Naive thymus-derived CD4-positive, alpha-beta T cell (primary cell): ENCODE results near the gene CABLES2. TPM values are rescaled to one million over a fixed set of nuclear protein-coding genes. Genes with fewer than 3 reads are reported as not detected.

Experiments
- ATAC-seq: fragments of 150-1000 bp; cut with Tn5 transposase; 2 replicates; pipeline ENCODE4 v1.10.0; 2021; ENCODE audit warnings: mild to moderate bottlenecking, moderate library complexity
- CTCF ChIA-PET: fragments of 350-600 bp; sonication (Branson Sonifier 250); formaldehyde crosslinking; loops from one replicate; lab custom pipeline; 2021; ENCODE audit warnings: antibody characterized with exemption; lab: Charles Lee
- POLR2A ChIA-PET: fragments of 350-600 bp; sonication (Branson Sonifier 250); formaldehyde crosslinking; loops from one replicate; lab custom pipeline; 2021; ENCODE audit warnings: antibody characterized with exemption, inconsistent platforms; lab: Charles Lee
- DNase-seq, 9 donors: peaks; one replicate each; pipeline versions ENCODE4 v3.0.0 to v3.0.0-alpha.2; 2020 to 2022; ENCODE audit warnings: mixed read lengths in 1 of 9
- H3K27ac ChIP-seq: one replicate; pipeline ENCODE4 v1.7.0; 2013; ENCODE audit warnings: mild to moderate bottlenecking, low read depth, low read length, moderate library complexity
- H3K27me3 ChIP-seq, 2 donors: one replicate each; pipeline ENCODE4 v1.7.0; 2013; ENCODE audit warnings: low read length in 2 of 2, mild to moderate bottlenecking in 2 of 2, moderate library complexity in 2 of 2; ENCODE audit not compliant: control insufficient read depth in 2 of 2, insufficient read depth in 2 of 2
- H3K36me3 ChIP-seq, 3 experiments: 1 replicate in 2 of 3; 2 replicates in 1 of 3; pipeline ENCODE4 v1.7.0; 2013; ENCODE audit warnings: low read length in 3 of 3, mild to moderate bottlenecking in 3 of 3, moderate library complexity in 1 of 3; ENCODE audit not compliant: insufficient read depth in 3 of 3, control insufficient read depth in 2 of 3
- H3K4me1 ChIP-seq, 2 donors: one replicate each; pipeline ENCODE4 v1.7.0; 2013; ENCODE audit warnings: low read length in 2 of 2, mild to moderate bottlenecking in 2 of 2, moderate library complexity in 1 of 2; ENCODE audit not compliant: control insufficient read depth in 2 of 2, insufficient read depth in 2 of 2
- H3K4me3 ChIP-seq: 2 replicates; pipeline ENCODE4 v1.7.0; 2013; ENCODE audit warnings: mild to moderate bottlenecking, low read length
- H3K9me3 ChIP-seq, 3 experiments: 1 replicate in 2 of 3; 2 replicates in 1 of 3; pipeline ENCODE4 v1.7.0; 2013; ENCODE audit warnings: low read length in 3 of 3; ENCODE audit not compliant: control insufficient read depth in 2 of 3
- H3K27ac Mint-ChIP-seq, 9 donors: one replicate each; pipeline ENCODE4 v1.8.0; 2020 to 2022; ENCODE audit warnings: mixed read lengths in 9 of 9, mild to moderate bottlenecking in 8 of 9, moderate library complexity in 5 of 9, inconsistent platforms in 2 of 9
- H3K27me3 Mint-ChIP-seq, 5 donors: one replicate each; pipeline ENCODE4 v1.8.0; 2021 to 2022; ENCODE audit warnings: mixed read lengths in 5 of 5, mild to moderate bottlenecking in 1 of 5
- H3K36me3 Mint-ChIP-seq, 5 donors: one replicate each; pipeline ENCODE4 v1.8.0; 2020 to 2022; ENCODE audit warnings: mixed read lengths in 5 of 5, mild to moderate bottlenecking in 3 of 5, inconsistent platforms in 1 of 5
- H3K4me1 Mint-ChIP-seq, 7 donors: one replicate each; pipeline ENCODE4 v1.8.0; 2020 to 2022; ENCODE audit warnings: mixed read lengths in 7 of 7, mild to moderate bottlenecking in 3 of 7, inconsistent platforms in 1 of 7
- H3K4me3 Mint-ChIP-seq, 10 donors: one replicate each; pipeline ENCODE4 v1.8.0; 2020 to 2022; ENCODE audit warnings: mild to moderate bottlenecking in 10 of 10, mixed read lengths in 10 of 10, moderate library complexity in 6 of 10, inconsistent platforms in 2 of 10
- H3K9me3 Mint-ChIP-seq, 11 donors: one replicate each; pipeline ENCODE4 v1.8.0; 2020 to 2022; ENCODE audit warnings: mixed read lengths in 11 of 11, mild to moderate bottlenecking in 4 of 11, inconsistent platforms in 1 of 11, moderate library complexity in 1 of 11
- intact Hi-C, 2 donors: fragments of 100-400 bp; cut with micrococcal nuclease; formaldehyde crosslinking; loops; one replicate each; pipeline ENCODE4 v1.15.1; 2023
- polyA plus RNA-seq, 2 donors: library from polyadenylated mRNA; unstranded; fragments of 300-500 nt; fragmentation: Illumina TruSeq; gene quantifications; one replicate each; pipeline ENCODE4 v1.2.3, GENCODE V29; 2021
- total RNA-seq, 6 experiments: library from RNA in 5 of 6; stranded (reverse) in 5 of 6; gene quantifications; 1 replicate in 5 of 6; 2 replicates in 1 of 6; pipeline ENCODE4 v1.2.3 and lab custom pipeline; 2021 to 2026

Gene CABLES2
- total and polyA plus RNA-seq, 7 experiments from 2014 or later = 0.61 to 16.7 (median 5.6) TPM

GRCh38 chr20:62363920-62364851, 42.9 kb downstream of the CABLES2 start:
- no peaks in the 10 kb centered on the region for H3K36me3 ChIP-seq
- DNase-seq (no peak), ATAC-seq (no peak)
- Mint-ChIP-seq H3K27ac (no peak overlapping the region), H3K4me3 (peak overlapping the region in 1 of 10 donors; percentile 41), H3K4me1 (peaks cover 0 to 8% (median 0%) of the 10 kb centered on the region in 7 donors), H3K36me3 (no peaks in the 10 kb centered on the region), H3K9me3 (no peaks in the 10 kb centered on the region), H3K27me3 (peaks cover 10 to 29% (median 21%) of the 10 kb centered on the region in 5 donors)
- peaks cover 0 to 11% of the 10 kb centered on the region in 2 donors for H3K4me1 ChIP-seq
- no peak overlapping the region for H3K4me3 ChIP-seq
- H3K27me3 ChIP-seq = peaks cover 0 to 20% of the 10 kb centered on the region in 2 donors
- no peak overlapping the region for H3K27ac ChIP-seq
- CTCF ChIA-PET = no interaction called here
- POLR2A ChIA-PET = no interaction called here
- H3K9me3 ChIP-seq = no peaks in the 10 kb centered on the region
- intact Hi-C loops = no loop called here

GRCh38 chr20:62362991-62363919, 43.8 kb downstream of the CABLES2 start:
- peaks cover 0 to 5% (median 0%) of the 10 kb centered on the region in 7 donors for H3K4me1 Mint-ChIP-seq
- intact Hi-C loops = no loop called here
- peaks cover 9 to 21% (median 18%) of the 10 kb centered on the region in 5 donors for H3K27me3 Mint-ChIP-seq
- Histone ChIP-seq H3K36me3 (no peaks in the 10 kb centered on the region), H3K4me1 (peaks cover 0 to 11% of the 10 kb centered on the region in 2 donors), H3K4me3 (no peak overlapping the region), H3K27ac (no peak overlapping the region), H3K9me3 (no peaks in the 10 kb centered on the region), H3K27me3 (peaks cover 0 to 16% of the 10 kb centered on the region in 2 donors)
- POLR2A ChIA-PET = no interaction called here
- ATAC-seq = no peak
- no peak for DNase-seq
- H3K9me3 Mint-ChIP-seq = no peaks in the 10 kb centered on the region
- no peaks in the 10 kb centered on the region for H3K36me3 Mint-ChIP-seq
- H3K27ac Mint-ChIP-seq = no peak overlapping the region
- CTCF ChIA-PET = no interaction called here
- no peak overlapping the region for H3K4me3 Mint-ChIP-seq

GRCh38 chr20:62362590-62362940, 44.5 kb downstream of the CABLES2 start:
- Mint-ChIP-seq H3K36me3 (no peaks in the 10 kb centered on the region), H3K27ac (no peak overlapping the region), H3K27me3 (peaks cover 9 to 21% (median 14%) of the 10 kb centered on the region in 5 donors), H3K4me1 (peaks cover 0 to 4% (median 0%) of the 10 kb centered on the region in 7 donors), H3K9me3 (no peaks in the 10 kb centered on the region), H3K4me3 (no peak overlapping the region)
- Histone ChIP-seq H3K4me1 (peaks cover 0 to 9% of the 10 kb centered on the region in 2 donors), H3K27ac (no peak overlapping the region), H3K27me3 (peaks cover 0 to 9% of the 10 kb centered on the region in 2 donors), H3K9me3 (no peaks in the 10 kb centered on the region), H3K36me3 (no peaks in the 10 kb centered on the region), H3K4me3 (no peak overlapping the region)
- ATAC-seq (no peak), DNase-seq (no peak)
- POLR2A ChIA-PET = no interaction called here
- CTCF ChIA-PET = no interaction called here
- intact Hi-C loops = no loop called here

GRCh38 chr20:62361799-62362589, 45.1 kb downstream of the CABLES2 start:
- ChIA-PET POLR2A (no interaction called here), CTCF (no interaction called here)
- intact Hi-C loops = no loop called here
- peaks cover 0 to 4% (median 0%) of the 10 kb centered on the region in 7 donors for H3K4me1 Mint-ChIP-seq
- peaks cover 9 to 21% (median 13%) of the 10 kb centered on the region in 5 donors for H3K27me3 Mint-ChIP-seq
- H3K27ac Mint-ChIP-seq = no peak overlapping the region
- no peak overlapping the region for H3K27ac ChIP-seq
- H3K36me3 Mint-ChIP-seq = no peaks in the 10 kb centered on the region
- H3K9me3 ChIP-seq = no peaks in the 10 kb centered on the region
- H3K27me3 ChIP-seq = peaks cover 0 to 6% of the 10 kb centered on the region in 2 donors
- no peaks in the 10 kb centered on the region for H3K9me3 Mint-ChIP-seq
- ATAC-seq = no peak
- DNase-seq = no peak
- H3K4me3 Mint-ChIP-seq = no peak overlapping the region
- peaks cover 0 to 7% of the 10 kb centered on the region in 2 donors for H3K4me1 ChIP-seq
- no peak overlapping the region for H3K4me3 ChIP-seq
- H3K36me3 ChIP-seq = no peaks in the 10 kb centered on the region

GRCh38 chr20:62360854-62361798, 46.0 kb downstream of the CABLES2 start:
- CTCF ChIA-PET = no interaction called here
- POLR2A ChIA-PET = no interaction called here
- no peak overlapping the region for H3K27ac Mint-ChIP-seq
- H3K9me3 Mint-ChIP-seq = no peaks in the 10 kb centered on the region
- peaks cover 0 to 4% (median 0%) of the 10 kb centered on the region in 7 donors for H3K4me1 Mint-ChIP-seq
- H3K9me3 ChIP-seq = no peaks in the 10 kb centered on the region
- no peak for DNase-seq
- peaks cover 0 to 3% of the 10 kb centered on the region in 2 donors for H3K4me1 ChIP-seq
- no peak overlapping the region for H3K4me3 Mint-ChIP-seq
- no peak overlapping the region for H3K4me3 ChIP-seq
- H3K36me3 ChIP-seq = no peaks in the 10 kb centered on the region
- H3K27me3 Mint-ChIP-seq = peaks cover 9 to 21% (median 13%) of the 10 kb centered on the region in 5 donors
- no peak overlapping the region for H3K27ac ChIP-seq
- H3K36me3 Mint-ChIP-seq = no peaks in the 10 kb centered on the region
- intact Hi-C loops = no loop called here
- no peak for ATAC-seq
- H3K27me3 ChIP-seq = peaks cover 0 to 4% of the 10 kb centered on the region in 2 donors
